HG03095 (cell line): ENCODE measurements around the gene ANKRD13A.
"Not testable (repeated sequence)": the region's sequence is repeated elsewhere in the genome, so short reads cannot be mapped to it uniquely, and the experiment has no call there.

ENCODE experiments used
- ATAC-seq: cut with Tn5 transposase; IDR thresholded peaks from one replicate; pipeline ENCODE4 v1.9.1; 2021; ENCODE audit warnings: moderate library complexity; ENCODE audit not compliant: unreplicated experiment

ANKRD13A gene

DNA sequence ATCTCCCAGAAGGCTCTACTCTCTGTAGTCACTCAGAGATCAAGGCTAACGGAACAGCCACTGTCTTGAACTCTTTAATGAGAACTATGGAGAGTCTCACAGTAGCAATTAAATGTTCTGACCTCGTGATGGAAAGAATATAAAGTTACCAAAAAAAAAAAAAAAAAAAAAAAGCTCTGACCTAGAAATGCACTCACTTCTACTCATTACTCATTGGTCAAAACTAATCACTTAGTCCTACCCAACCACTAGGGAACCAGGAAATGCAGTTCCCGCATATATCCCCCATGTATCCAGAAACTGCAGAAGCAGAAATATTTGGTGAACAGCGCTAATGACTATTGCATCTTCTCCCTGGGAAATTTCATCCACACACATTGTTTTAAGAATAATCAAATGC lies 78.6 kb downstream of the ANKRD13A start:
- ATAC-seq: no peak

DNA sequence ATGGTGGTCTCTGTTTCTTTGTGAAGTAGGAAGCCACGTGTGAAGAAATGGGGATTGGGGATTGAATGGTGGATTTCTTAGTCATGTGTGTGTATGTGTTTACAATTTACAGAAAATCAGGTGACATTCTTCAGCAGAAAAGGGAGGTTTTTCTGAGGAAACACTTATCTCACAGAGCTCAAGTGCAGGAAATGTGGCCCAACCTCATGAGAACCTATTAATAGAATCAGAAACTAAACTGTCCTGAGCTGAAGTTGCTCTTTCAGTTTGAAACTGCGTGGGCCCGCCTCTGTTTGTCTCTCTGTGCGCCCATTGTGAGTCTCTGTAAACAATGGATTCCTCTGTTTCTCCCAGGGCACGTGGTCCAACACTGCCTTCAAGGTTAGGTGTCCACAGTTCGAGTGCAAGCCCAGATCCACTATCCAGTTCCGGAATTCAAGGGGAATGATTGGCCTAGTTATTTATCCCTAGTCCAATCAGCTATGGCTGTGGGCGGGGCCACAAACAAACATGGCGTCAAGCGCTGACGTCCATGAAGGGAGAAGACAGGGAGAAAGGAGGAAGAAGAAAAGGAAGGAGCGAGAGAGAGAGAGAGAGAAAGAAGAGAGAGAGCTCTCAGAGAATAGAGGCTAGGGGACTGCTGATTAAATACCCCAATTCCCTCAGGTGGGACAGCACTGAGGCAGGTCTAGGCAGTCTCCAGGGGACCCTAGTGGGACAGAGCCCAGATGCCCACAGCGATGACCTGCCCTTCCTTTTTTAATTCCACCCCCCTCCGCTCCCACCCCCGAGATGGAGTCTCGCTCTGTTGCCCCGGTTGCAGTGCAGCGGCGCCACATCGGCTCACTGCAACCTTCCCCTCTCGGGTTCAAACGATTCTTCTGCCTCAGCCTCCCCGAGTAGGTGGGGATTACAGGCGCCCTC lies 80.5 kb downstream of the ANKRD13A start:
- ATAC-seq: peak; percentile 89

DNA sequence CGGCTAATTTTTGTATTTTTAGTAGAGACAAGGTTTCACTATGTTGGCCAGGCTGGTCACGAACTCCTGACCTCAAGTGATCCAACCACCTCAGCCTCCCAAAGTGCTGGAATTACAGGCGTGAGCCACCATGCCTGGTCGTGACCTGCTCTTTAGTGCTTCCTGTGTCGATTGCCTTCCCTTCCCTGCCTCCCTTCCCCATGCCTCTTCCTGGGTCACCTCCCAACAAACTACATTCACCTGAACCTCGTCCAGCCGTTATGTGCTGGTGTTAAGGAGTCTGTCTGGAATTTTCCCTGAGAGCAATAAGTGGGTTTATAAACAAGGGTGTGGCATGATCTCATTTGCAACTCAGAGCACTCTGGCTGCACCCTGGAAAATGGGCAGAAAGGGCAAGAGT lies 81.2 kb downstream of the ANKRD13A start:
- no peak for ATAC-seq

DNA sequence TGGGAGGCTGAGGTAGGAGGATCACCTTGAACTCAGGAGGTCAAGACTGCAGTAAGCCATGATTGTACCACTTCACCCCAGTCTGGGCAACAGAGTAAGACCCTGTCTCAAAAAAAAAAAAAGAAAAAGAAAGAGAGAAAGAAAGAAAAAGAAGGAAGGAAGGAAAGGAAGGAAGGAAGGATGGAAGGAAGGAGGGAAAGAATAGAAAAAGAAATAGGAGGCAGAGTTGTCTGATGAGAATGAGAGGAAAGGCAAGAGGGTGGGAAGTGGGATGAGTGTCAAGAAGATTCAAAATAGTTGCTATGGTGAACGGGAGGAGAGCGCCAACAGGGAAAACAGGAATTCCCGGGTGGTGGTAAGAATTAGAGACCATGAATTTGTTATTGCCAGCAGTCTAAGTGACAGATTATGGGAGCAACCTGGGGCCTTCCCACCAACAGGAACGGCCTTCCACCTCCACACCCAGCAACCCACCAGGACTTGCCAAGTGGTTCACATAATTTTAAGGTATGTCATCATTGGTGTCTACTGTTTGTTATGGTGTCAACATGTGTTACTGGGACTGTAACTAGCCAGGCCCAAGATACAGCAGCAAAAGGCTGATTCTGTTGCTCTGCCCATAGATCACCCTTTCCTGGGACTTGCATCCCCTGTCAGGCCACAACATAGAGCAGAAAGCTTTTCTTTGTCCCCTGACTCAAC lies 85.2 kb downstream of the ANKRD13A start:
- no peak for ATAC-seq

DNA sequence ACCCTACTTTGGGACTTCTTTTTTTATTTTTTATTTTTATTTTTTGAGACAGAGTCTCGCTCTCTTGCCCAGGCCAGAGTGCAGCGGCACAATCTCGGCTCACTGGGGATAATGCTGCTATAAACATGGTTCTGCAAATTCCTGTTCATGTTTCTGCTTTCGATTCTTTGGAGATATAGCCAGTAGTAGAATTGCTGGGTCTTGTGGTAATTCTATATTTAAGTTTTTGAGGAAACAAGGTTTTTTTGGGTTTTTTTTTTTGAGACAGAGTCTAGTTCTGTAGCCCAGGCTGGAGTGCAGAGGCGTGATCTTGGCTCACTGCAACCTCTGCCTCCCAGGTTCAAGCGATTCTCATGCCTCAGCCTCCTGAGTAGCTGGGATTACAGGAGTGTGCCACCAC lies 89.0 kb downstream of the ANKRD13A start:
- ATAC-seq: not testable (repeated sequence)

DNA sequence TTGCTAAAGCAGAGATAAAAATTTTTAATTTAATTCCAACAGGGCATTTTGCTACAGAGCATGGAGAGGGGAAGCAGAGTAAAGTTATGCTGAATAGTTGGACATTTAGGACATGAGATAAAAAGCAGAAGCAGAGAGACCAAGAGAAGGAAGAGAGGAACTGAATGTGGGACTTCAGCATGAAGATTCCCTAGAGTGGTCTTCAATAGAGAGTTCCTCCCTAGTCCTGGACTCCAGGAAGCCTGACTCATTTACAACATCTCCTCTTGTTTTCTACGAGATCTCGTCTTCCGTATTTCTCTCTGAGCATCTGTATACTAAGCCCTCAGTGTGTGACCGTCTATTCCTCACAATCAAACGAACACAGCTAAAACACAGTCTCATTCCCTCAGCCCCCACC lies 89.7 kb downstream of the ANKRD13A start:
- ATAC-seq: no peak
